Spinal cord (tissue), 10 donors: ENCODE data around the gene CYP2R1. TPM values are rescaled to one million over a fixed set of nuclear protein-coding genes. Genes with fewer than 3 reads are reported as not detected.

ENCODE experiments used
- DNase-seq, 6 donors: peaks; one replicate each; pipeline versions ENCODE4 v3.0.0 to v3.0.0-alpha.2; 2013 to 2015; ENCODE audit warnings: low spot score in 6 of 6, low read depth in 4 of 6
- H3K27ac ChIP-seq: one replicate; pipeline ENCODE4 v1.5.1; 2013; ENCODE audit warnings: low read depth, low read length, control low read depth
- H3K27me3 ChIP-seq: one replicate; pipeline ENCODE4 v1.6.1; 2013; ENCODE audit warnings: low read length; ENCODE audit not compliant: control insufficient read depth, insufficient read depth
- H3K36me3 ChIP-seq: one replicate; pipeline ENCODE4 v1.6.1; 2013; ENCODE audit warnings: low read length; ENCODE audit not compliant: control insufficient read depth, insufficient read depth
- H3K4me1 ChIP-seq: one replicate; pipeline ENCODE4 v1.6.1; 2013; ENCODE audit warnings: low read length; ENCODE audit not compliant: control insufficient read depth, insufficient read depth
- H3K4me3 ChIP-seq: one replicate; pipeline ENCODE4 v1.5.1; 2013; ENCODE audit warnings: low read depth, low read length, control low read depth
- H3K9me3 ChIP-seq: one replicate; pipeline ENCODE4 v1.6.1; 2013; ENCODE audit warnings: low read length; ENCODE audit not compliant: control insufficient read depth, insufficient read depth
- WGBS: methylation state at CpG from one replicate; pipeline ENCODE4 v1.1.5; 2013; ENCODE audit warnings: missing lambda C conversion rate; ENCODE audit not compliant: insufficient coverage; 5-methylcytosine and 5-hydroxymethylcytosine counted together
- long read RNA-seq, 4 donors: transcript quantifications; one replicate each; lab custom pipeline, GENCODE V29; 2026
- polyA plus RNA-seq, 2 donors: library from polyadenylated mRNA; unstranded; fragments of 120-200 nt; gene quantifications; one replicate each; pipeline ENCODE4 v1.2.1, GENCODE V29; 2013; ENCODE audit not compliant: insufficient read length in 2 of 2
- total RNA-seq, 2 donors: library from RNA; depleted of rRNA in 1 of 2; stranded (reverse); fragments of 120-200 nt in 1 of 2; fragments of >200 nt in 1 of 2; gene quantifications; one replicate each; pipeline versions ENCODE4 v1.2.3 to v1.2.4, GENCODE V29; 2013 to 2014
- donor health status: healthy.

The CYP2R1 gene
- total RNA-seq (10 to 100 TPM; 20.5 to 23.4 TPM), polyA plus RNA-seq (10 to 100 TPM; 17.6 to 19.3 TPM)
- long read RNA-seq, donor 1, partial matches to known transcripts, result 0 of 1 reads
- long read RNA-seq, donor 1, other reads (novel, unspliced or antisense), result 0 of 1 reads
- long read RNA-seq, donor 2, result 0 reads
- long read RNA-seq, donor 3, result 0 reads
- long read RNA-seq, donor 4, partial matches to known transcripts, result 6 of 9 reads
- long read RNA-seq, donor 4, other reads (novel, unspliced or antisense), result 0 of 9 reads

- H3K4me3 ChIP-seq, result peak within 1 kb of the TSS; percentile 97
- peak within 1 kb of the TSS; percentile 79 for H3K27ac ChIP-seq
- H3K27me3 ChIP-seq, result no peaks in the 10 kb centered on the region
- peaks cover 24% of the 10 kb centered on the region for H3K4me1 ChIP-seq
- WGBS, result 0% methylated on average over 36 of the region's 36 CpGs
- no peaks in the 10 kb centered on the region for H3K9me3 ChIP-seq
- DNase-seq, result peak; percentile 84 to 98 (median 86)
- H3K36me3 ChIP-seq, result no peaks in the 10 kb centered on the region
These were observed at the start of gene CYP2R1 for GRCh38 chr11:14892036-14892556. Gene CYP2R1, minus strand, starts transcription at chr11:14892231. Its CDS starts 26 bp downstream, at chr11:14892205.

GRCh38 chr11:14938936-14939335 lies 46.9 kb upstream of the CYP2R1 start:
- H3K27me3 ChIP-seq, result no peaks in the 10 kb centered on the region
- peaks cover 6% of the 10 kb centered on the region for H3K9me3 ChIP-seq
- WGBS, result 83% methylated on average over 1 of the region's 1 CpG
- H3K4me3 ChIP-seq, result no peak overlapping the region
- DNase-seq, result no peak
- no peaks in the 10 kb centered on the region for H3K4me1 ChIP-seq
- no peak overlapping the region for H3K27ac ChIP-seq
- H3K36me3 ChIP-seq, result no peaks in the 10 kb centered on the region

- H3K36me3 ChIP-seq, result no peaks in the 10 kb centered on the region
- H3K4me3 ChIP-seq, result no peak overlapping the region
- no peaks in the 10 kb centered on the region for H3K27me3 ChIP-seq
- 100% methylated on average over 1 of the region's 1 CpG for WGBS
- no peak overlapping the region for H3K27ac ChIP-seq
- H3K9me3 ChIP-seq, result peaks cover 6% of the 10 kb centered on the region
- no peak for DNase-seq
- H3K4me1 ChIP-seq, result no peaks in the 10 kb centered on the region
These were observed 42.8 kb upstream of the CYP2R1 start for GRCh38 chr11:14934641-14935351.

- Histone ChIP-seq H3K4me3 (no peak overlapping the region), H3K27me3 (no peaks in the 10 kb centered on the region), H3K27ac (no peak overlapping the region), H3K36me3 (no peaks in the 10 kb centered on the region), H3K4me1 (no peaks in the 10 kb centered on the region), H3K9me3 (peaks cover 2% of the 10 kb centered on the region)
- DNase-seq, result no peak
These were observed 40.4 kb upstream of the CYP2R1 start for GRCh38 chr11:14932447-14932846.

GRCh38 chr11:14930369-14930768 lies 38.3 kb upstream of the CYP2R1 start:
- 73% methylated on average over 1 of the region's 2 CpGs for WGBS
- no peak overlapping the region for H3K27ac ChIP-seq
- no peak for DNase-seq

GRCh38 chr11:14927146-14927545 lies 35.1 kb upstream of the CYP2R1 start:
- Histone ChIP-seq H3K4me1 (no peaks in the 10 kb centered on the region), H3K9me3 (peaks cover 2% of the 10 kb centered on the region), H3K4me3 (no peak overlapping the region), H3K27ac (no peak overlapping the region), H3K27me3 (no peaks in the 10 kb centered on the region), H3K36me3 (no peaks in the 10 kb centered on the region)
- DNase-seq, result no peak

More at GRCh38 chr11:14930369-14930768, 38.3 kb upstream of the CYP2R1 start:
- no peaks in the 10 kb centered on the region for H3K4me1 ChIP-seq
- H3K27me3 ChIP-seq, result no peaks in the 10 kb centered on the region
- peaks cover 2% of the 10 kb centered on the region for H3K9me3 ChIP-seq
- no peak overlapping the region for H3K4me3 ChIP-seq
- no peaks in the 10 kb centered on the region for H3K36me3 ChIP-seq

GRCh38 chr11:14924318-14924717 lies 32.3 kb upstream of the CYP2R1 start:
- H3K36me3 ChIP-seq, result no peaks in the 10 kb centered on the region
- no peaks in the 10 kb centered on the region for H3K27me3 ChIP-seq
- peaks cover 2% of the 10 kb centered on the region for H3K9me3 ChIP-seq
- H3K4me1 ChIP-seq, result no peaks in the 10 kb centered on the region
- H3K27ac ChIP-seq, result no peak overlapping the region
- 100% methylated on average over 1 of the region's 3 CpGs for WGBS
- H3K4me3 ChIP-seq, result no peak overlapping the region
- DNase-seq, result no peak

- Histone ChIP-seq H3K9me3 (no peaks in the 10 kb centered on the region), H3K27ac (no peak overlapping the region), H3K4me3 (no peak overlapping the region), H3K36me3 (no peaks in the 10 kb centered on the region), H3K27me3 (no peaks in the 10 kb centered on the region), H3K4me1 (no peaks in the 10 kb centered on the region)
- WGBS, result no CpG with 5 or more reads among the region's 1 CpG
- DNase-seq, result no peak
These were observed 24.4 kb upstream of the CYP2R1 start for GRCh38 chr11:14916403-14916802.

GRCh38 chr11:14914536-14914935 lies 22.5 kb upstream of the CYP2R1 start:
- no peak overlapping the region for H3K27ac ChIP-seq
- no peak overlapping the region for H3K4me3 ChIP-seq
- no peaks in the 10 kb centered on the region for H3K27me3 ChIP-seq
- DNase-seq, result no peak
- H3K4me1 ChIP-seq, result no peaks in the 10 kb centered on the region
- H3K9me3 ChIP-seq, result no peaks in the 10 kb centered on the region
- no peaks in the 10 kb centered on the region for H3K36me3 ChIP-seq
- 64% methylated on average over 2 of the region's 3 CpGs for WGBS
